HEK293T (cell line): ENCODE data around the gene MEIOSIN.

Experiments used
- ARNT ChIP-seq: fragments of 450-650 bp; IDR thresholded peaks from 2 replicates; pipeline ENCODE4 v1.6.1; 2017; ENCODE audit warnings: mild to moderate bottlenecking
- BHLHE40 ChIP-seq: fragments of 450-650 bp; IDR thresholded peaks from 2 replicates; pipeline ENCODE4 v1.6.1; 2016; ENCODE audit warnings: mild to moderate bottlenecking, moderate library complexity, borderline replicate concordance
- FOXK2 ChIP-seq: fragments of 450-650 bp; IDR thresholded peaks from 2 replicates; pipeline ENCODE4 v1.6.1; 2016; ENCODE audit warnings: mild to moderate bottlenecking
- HDGF ChIP-seq: fragments of 450-650 bp; IDR thresholded peaks from 2 replicates; pipeline ENCODE4 v1.6.1; 2017; ENCODE audit warnings: antibody characterized with exemption, borderline replicate concordance
- LEF1 ChIP-seq: fragments of 450-650 bp; IDR thresholded peaks from 2 replicates; pipeline ENCODE4 v1.6.1; 2017; ENCODE audit warnings: mild to moderate bottlenecking, borderline replicate concordance
- SP1 ChIP-seq: fragments of 450-650 bp; IDR thresholded peaks from 2 replicates; pipeline ENCODE4 v1.6.1; 2017
- SUZ12 ChIP-seq: fragments of 450-650 bp; IDR thresholded peaks from 2 replicates; pipeline ENCODE4 v1.6.1; 2016; ENCODE audit warnings: mild to moderate bottlenecking
- TARDBP ChIP-seq: fragments of 450-650 bp; IDR thresholded peaks from 2 replicates; pipeline ENCODE4 v1.6.1; 2016
- TF ChIP-seq, protein P1 (sequence below): fragments of 450-650 bp; IDR thresholded peaks from 2 replicates; pipeline ENCODE4 v1.6.1; 2016

- TF ChIP-seq LEF1 (no peak), SUZ12 (no peak), HDGF (no peak), FOXK2 (no peak), TARDBP (no peak), SP1 (no peak), ARNT (no peak), BHLHE40 (no peak)
- TF ChIP-seq, protein P1, sequence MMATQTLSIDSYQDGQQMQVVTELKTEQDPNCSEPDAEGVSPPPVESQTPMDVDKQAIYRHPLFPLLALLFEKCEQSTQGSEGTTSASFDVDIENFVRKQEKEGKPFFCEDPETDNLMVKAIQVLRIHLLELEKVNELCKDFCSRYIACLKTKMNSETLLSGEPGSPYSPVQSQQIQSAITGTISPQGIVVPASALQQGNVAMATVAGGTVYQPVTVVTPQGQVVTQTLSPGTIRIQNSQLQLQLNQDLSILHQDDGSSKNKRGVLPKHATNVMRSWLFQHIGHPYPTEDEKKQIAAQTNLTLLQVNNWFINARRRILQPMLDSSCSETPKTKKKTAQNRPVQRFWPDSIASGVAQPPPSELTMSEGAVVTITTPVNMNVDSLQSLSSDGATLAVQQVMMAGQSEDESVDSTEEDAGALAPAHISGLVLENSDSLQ, result no peak
Observed at GRCh38 chr19:45777395-45777961, 44.2 kb downstream of the MEIOSIN start.
